ENCODE results near the gene SKP1.

SKP1 gene

DNA sequence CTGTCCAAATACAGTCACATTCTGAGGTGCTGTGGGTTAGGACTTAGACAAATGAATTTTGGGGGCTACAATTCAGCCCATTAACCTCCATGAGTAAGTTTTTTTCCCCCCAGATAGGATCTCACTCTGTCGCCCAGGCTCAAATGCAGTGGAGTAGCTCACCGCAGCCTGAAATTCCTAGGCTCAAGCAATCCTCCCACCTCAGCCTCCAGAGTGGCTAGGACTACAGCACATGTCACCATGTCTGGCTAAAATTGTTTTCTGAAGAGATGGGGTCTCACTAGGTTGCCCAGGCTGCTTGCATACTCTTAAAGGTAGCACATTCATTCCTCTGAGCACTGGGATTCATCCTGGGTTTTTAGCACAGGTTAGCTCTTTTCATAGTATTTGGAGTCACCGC, 26.9 kb upstream of the SKP1 start:
- Histone ChIP-seq H3K27me3 (ENCODE audit: low read depth, low read length) (no peaks in the 10 kb centered on the region), H3K79me2 (ENCODE audit: low read length) (peaks cover 68% of the 10 kb centered on the region), H3K4me2 (ENCODE audit: low read length) (no peak overlapping the region)

DNA sequence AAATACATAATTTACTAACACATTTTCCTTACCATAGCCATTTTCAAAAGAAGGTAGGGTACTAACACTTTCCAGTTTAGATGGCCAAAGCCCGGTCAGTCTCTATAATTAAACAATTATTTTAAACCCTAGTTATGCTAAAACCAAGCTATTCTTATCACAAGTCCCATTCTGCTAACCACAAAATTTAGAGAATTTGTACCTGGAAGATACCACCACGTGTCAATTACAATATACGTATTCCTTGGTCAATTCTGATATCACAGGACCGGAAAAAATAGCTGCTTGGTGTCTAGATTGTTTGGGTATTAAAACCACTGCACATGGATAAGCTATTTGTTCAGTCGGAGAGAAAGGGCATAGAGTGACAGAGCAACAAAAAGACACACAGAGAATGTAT, 18.9 kb upstream of the SKP1 start:
- H3K36me3 ChIP-seq (replicated peaks; ENCODE audit: low read depth, low read length), result peaks cover 45% of the 10 kb centered on the region
- no peak overlapping the region for H3K4me3 ChIP-seq (ENCODE audit: low read length)
- no peaks in the 10 kb centered on the region for H3K9me3 ChIP-seq (ENCODE audit: insufficient read depth, low read length)
- no peak overlapping the region for H3K9ac ChIP-seq (ENCODE audit: low read length)
- H3K79me2 ChIP-seq (ENCODE audit: low read length), result no peaks in the 10 kb centered on the region
- no peaks in the 10 kb centered on the region for H3K4me1 ChIP-seq (ENCODE audit: low read length)
- H2AFZ ChIP-seq (ENCODE audit: low read depth, low read length), result no peak overlapping the region
- no peak overlapping the region for H3K4me2 ChIP-seq (ENCODE audit: low read length)
- TF ChIP-seq, protein P1, sequence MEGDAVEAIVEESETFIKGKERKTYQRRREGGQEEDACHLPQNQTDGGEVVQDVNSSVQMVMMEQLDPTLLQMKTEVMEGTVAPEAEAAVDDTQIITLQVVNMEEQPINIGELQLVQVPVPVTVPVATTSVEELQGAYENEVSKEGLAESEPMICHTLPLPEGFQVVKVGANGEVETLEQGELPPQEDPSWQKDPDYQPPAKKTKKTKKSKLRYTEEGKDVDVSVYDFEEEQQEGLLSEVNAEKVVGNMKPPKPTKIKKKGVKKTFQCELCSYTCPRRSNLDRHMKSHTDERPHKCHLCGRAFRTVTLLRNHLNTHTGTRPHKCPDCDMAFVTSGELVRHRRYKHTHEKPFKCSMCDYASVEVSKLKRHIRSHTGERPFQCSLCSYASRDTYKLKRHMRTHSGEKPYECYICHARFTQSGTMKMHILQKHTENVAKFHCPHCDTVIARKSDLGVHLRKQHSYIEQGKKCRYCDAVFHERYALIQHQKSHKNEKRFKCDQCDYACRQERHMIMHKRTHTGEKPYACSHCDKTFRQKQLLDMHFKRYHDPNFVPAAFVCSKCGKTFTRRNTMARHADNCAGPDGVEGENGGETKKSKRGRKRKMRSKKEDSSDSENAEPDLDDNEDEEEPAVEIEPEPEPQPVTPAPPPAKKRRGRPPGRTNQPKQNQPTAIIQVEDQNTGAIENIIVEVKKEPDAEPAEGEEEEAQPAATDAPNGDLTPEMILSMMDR (IDR thresholded peaks at IDR 0.05; ENCODE audit: low read depth, low read length), result no peak
- no peak for TF ChIP-seq EZH2phosphoT487 (IDR thresholded peaks at IDR 0.05; ENCODE audit: low read depth)
- H4K20me1 ChIP-seq (ENCODE audit: insufficient read depth, low read length), result no peaks in the 10 kb centered on the region
- no peak overlapping the region for H3K27ac ChIP-seq (ENCODE audit: low read length)
- no peaks in the 10 kb centered on the region for H3K27me3 ChIP-seq (ENCODE audit: low read depth, low read length)

More for the DNA sequence above, 26.9 kb upstream of the SKP1 start:
- peaks cover 34% of the 10 kb centered on the region for H4K20me1 ChIP-seq (ENCODE audit: insufficient read depth, low read length)
- TF ChIP-seq EZH2phosphoT487 (IDR thresholded peaks at IDR 0.05; ENCODE audit: low read depth), result no peak
- TF ChIP-seq, protein P1 (IDR thresholded peaks at IDR 0.05; ENCODE audit: low read depth, low read length), result no peak
- no peak overlapping the region for H2AFZ ChIP-seq (ENCODE audit: low read depth, low read length)
- no peaks in the 10 kb centered on the region for H3K4me1 ChIP-seq (ENCODE audit: low read length)
- H3K9ac ChIP-seq (ENCODE audit: low read length), result no peak overlapping the region
- H3K36me3 ChIP-seq (replicated peaks; ENCODE audit: low read depth, low read length), result peaks cover 49% of the 10 kb centered on the region
- no peak overlapping the region for H3K27ac ChIP-seq (ENCODE audit: low read length)
- no peak overlapping the region for H3K4me3 ChIP-seq (ENCODE audit: low read length)
- no peaks in the 10 kb centered on the region for H3K9me3 ChIP-seq (ENCODE audit: insufficient read depth, low read length)

DNA sequence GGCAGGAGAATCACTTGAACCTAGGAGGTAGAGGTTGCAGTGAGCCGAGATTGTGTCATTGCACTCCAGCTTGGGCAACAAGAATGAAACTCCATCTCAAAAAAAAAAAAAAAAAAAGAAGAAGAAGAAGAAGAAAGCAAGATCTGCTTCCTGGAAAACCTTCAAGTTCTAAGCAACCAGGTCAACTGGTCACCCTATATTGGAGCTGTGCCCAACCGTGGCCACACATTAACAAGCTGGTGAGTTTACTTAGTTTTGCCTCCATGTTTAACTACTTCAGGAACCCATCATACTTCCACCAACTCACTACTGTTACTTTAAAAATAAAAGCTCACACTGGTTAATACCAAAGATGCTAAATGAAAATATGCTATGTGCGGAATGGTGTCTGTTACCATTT, 12.3 kb upstream of the SKP1 start:
- Histone ChIP-seq H3K9ac (ENCODE audit: low read length) (no peak overlapping the region), H3K4me2 (ENCODE audit: low read length) (no peak overlapping the region), H4K20me1 (ENCODE audit: insufficient read depth, low read length) (no peaks in the 10 kb centered on the region), H3K4me1 (ENCODE audit: low read length) (no peaks in the 10 kb centered on the region), H3K36me3 (replicated peaks; ENCODE audit: low read depth, low read length) (peaks cover 4% of the 10 kb centered on the region), H3K4me3 (ENCODE audit: low read length) (no peak overlapping the region), H3K79me2 (ENCODE audit: low read length) (no peaks in the 10 kb centered on the region), H3K27ac (ENCODE audit: low read length) (no peak overlapping the region), H2AFZ (ENCODE audit: low read depth, low read length) (no peak overlapping the region), H3K9me3 (ENCODE audit: insufficient read depth, low read length) (no peaks in the 10 kb centered on the region), H3K27me3 (ENCODE audit: low read depth, low read length) (no peaks in the 10 kb centered on the region)
- no peak for TF ChIP-seq EZH2phosphoT487 (IDR thresholded peaks at IDR 0.05; ENCODE audit: low read depth)
- TF ChIP-seq, protein P1 (IDR thresholded peaks at IDR 0.05; ENCODE audit: low read depth, low read length), result no peak

DNA sequence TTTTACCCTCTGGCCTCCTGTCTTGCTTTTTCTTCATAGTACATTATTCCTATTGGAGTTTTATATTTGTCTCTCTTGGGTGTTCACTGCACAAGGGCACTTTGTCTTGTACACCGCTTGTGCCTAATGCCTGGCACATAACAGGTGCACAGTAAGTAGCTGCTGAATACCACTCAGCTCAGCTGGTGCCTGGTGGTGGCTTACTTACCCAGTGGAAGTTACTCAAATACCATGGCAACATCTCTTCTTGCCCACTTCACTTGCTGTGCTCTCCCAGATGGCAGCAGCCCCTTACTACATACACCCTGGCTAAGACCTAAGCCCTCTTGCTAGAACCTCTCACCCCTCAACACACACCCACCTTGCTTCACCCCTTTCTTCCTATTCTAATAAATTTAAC, 11.3 kb upstream of the SKP1 start:
- Histone ChIP-seq H3K27me3 (ENCODE audit: low read depth, low read length) (no peaks in the 10 kb centered on the region), H3K4me3 (ENCODE audit: low read length) (no peak overlapping the region), H3K4me1 (ENCODE audit: low read length) (no peaks in the 10 kb centered on the region), H3K4me2 (ENCODE audit: low read length) (no peak overlapping the region), H3K36me3 (replicated peaks; ENCODE audit: low read depth, low read length) (no peaks in the 10 kb centered on the region), H2AFZ (ENCODE audit: low read depth, low read length) (no peak overlapping the region), H3K27ac (ENCODE audit: low read length) (no peak overlapping the region), H3K9ac (ENCODE audit: low read length) (no peak overlapping the region), H3K79me2 (ENCODE audit: low read length) (no peaks in the 10 kb centered on the region), H4K20me1 (ENCODE audit: insufficient read depth, low read length) (no peaks in the 10 kb centered on the region), H3K9me3 (ENCODE audit: insufficient read depth, low read length) (no peaks in the 10 kb centered on the region)
- TF ChIP-seq EZH2phosphoT487 (IDR thresholded peaks at IDR 0.05; ENCODE audit: low read depth), result no peak
- TF ChIP-seq, protein P1 (IDR thresholded peaks at IDR 0.05; ENCODE audit: low read depth, low read length), result no peak
